Neural cell (in vitro differentiated cells): ENCODE results near the gene KCNJ16. TPM values are rescaled to one million over a fixed set of nuclear protein-coding genes. Genes with fewer than 3 reads are reported as not detected.

Experiments
- H2AFZ ChIP-seq: fragments of 200-600, 300-800 bp; sonication (generic), shearing (Covaris generic); 2 replicates; pipeline ENCODE4 v1.6.0; 2014; ENCODE audit warnings: low read depth, mild to moderate bottlenecking, antibody characterized with exemption, low read length, moderate library complexity
- H3F3A ChIP-seq: fragments of 200-600 bp; shearing (Covaris generic); 2 replicates; pipeline ENCODE4 v1.6.1; 2016; ENCODE audit warnings: mild to moderate bottlenecking, moderate library complexity, mixed read lengths, antibody characterized with exemption, low read length; ENCODE audit not compliant: insufficient read depth, poor library complexity, severe bottlenecking
- H3K27ac ChIP-seq: fragments of 200-600, 300-800 bp; sonication (generic), shearing (Covaris generic); 2 replicates; pipeline ENCODE4 v1.5.1; 2014; ENCODE audit warnings: mild to moderate bottlenecking, low read length, moderate library complexity
- H3K27me3 ChIP-seq: fragments of 300-800, 200-600 bp; sonication (generic), shearing (Covaris generic); 2 replicates; pipeline ENCODE4 v1.6.0; 2014; ENCODE audit warnings: mild to moderate bottlenecking, low read depth, low read length, moderate library complexity; ENCODE audit not compliant: insufficient read depth
- H3K36me3 ChIP-seq: fragments of 300-800, 200-600 bp; sonication (generic), shearing (Covaris generic); 2 replicates; pipeline ENCODE4 v1.5.1; 2014; ENCODE audit warnings: mild to moderate bottlenecking, antibody characterized with exemption, low read length, moderate library complexity; ENCODE audit not compliant: insufficient read depth
- H3K4me2 ChIP-seq: fragments of 300-800, 200-600 bp; sonication (generic), shearing (Covaris generic); 2 replicates; pipeline ENCODE4 v1.6.0; 2014; ENCODE audit warnings: mild to moderate bottlenecking, low read length
- H3K4me3 ChIP-seq: fragments of 300-800, 200-600 bp; sonication (generic), shearing (Covaris generic); 2 replicates; pipeline ENCODE4 v1.5.1; 2014; ENCODE audit warnings: mild to moderate bottlenecking, low read length, moderate library complexity
- H3K79me2 ChIP-seq: fragments of 200-600 bp; shearing (Covaris generic); replicated peaks from 2 replicates; pipeline ENCODE4 v1.6.0; 2014; ENCODE audit warnings: mild to moderate bottlenecking, low read length, moderate library complexity; ENCODE audit not compliant: insufficient read depth
- H3K9ac ChIP-seq: fragments of 300-800, 200-600 bp; sonication (generic), shearing (Covaris generic); 2 replicates; pipeline ENCODE4 v1.6.1; 2016; ENCODE audit warnings: mild to moderate bottlenecking, low read length, mixed read lengths
- H3K9me2 ChIP-seq: fragments of 200-600 bp; shearing (Covaris generic); 2 replicates; pipeline ENCODE4 v1.6.1; 2016; ENCODE audit warnings: mild to moderate bottlenecking, low read length, mixed read lengths; ENCODE audit not compliant: insufficient read depth
- H3K9me3 ChIP-seq: fragments of 200-600, 300-800 bp; sonication (generic), shearing (Covaris generic); 2 replicates; pipeline ENCODE4 v1.6.1; 2016; ENCODE audit warnings: mild to moderate bottlenecking, mixed run types, low read length, moderate library complexity, mixed read lengths
- H4K20me1 ChIP-seq: fragments of 200-600 bp; shearing (Covaris generic); 2 replicates; pipeline ENCODE4 v1.6.1; 2016; ENCODE audit warnings: mild to moderate bottlenecking, mixed run types; ENCODE audit not compliant: insufficient read depth
- EP300 ChIP-seq: fragments of 450-650 bp; conservative IDR thresholded peaks from 2 replicates; pipeline ENCODE4 v1.6.1; 2014; ENCODE audit warnings: antibody characterized with exemption, mild to moderate bottlenecking, moderate library complexity; ENCODE audit not compliant: poor library complexity, severe bottlenecking
- EZH2 ChIP-seq: fragments of 200-600, 300-800 bp; shearing (Covaris generic), sonication (generic); IDR thresholded peaks from 2 replicates; pipeline ENCODE4 v1.6.1; 2014; ENCODE audit warnings: antibody characterized with exemption, low read length, borderline replicate concordance, mild to moderate bottlenecking; ENCODE audit not compliant: insufficient read depth, poor library complexity, severe bottlenecking
- MXI1 ChIP-seq: fragments of 450-650 bp; conservative IDR thresholded peaks from 2 replicates; pipeline ENCODE4 v1.6.1; 2014; ENCODE audit warnings: antibody characterized with exemption, mild to moderate bottlenecking; ENCODE audit not compliant: poor library complexity, severe bottlenecking
- POLR2AphosphoS5 ChIP-seq: IDR thresholded peaks from 2 replicates; pipeline ENCODE4 v1.6.1; 2012
- RAD21 ChIP-seq: fragments of 450-650 bp; conservative IDR thresholded peaks from 2 replicates; pipeline ENCODE4 v1.6.1; 2014; ENCODE audit warnings: antibody characterized with exemption, mild to moderate bottlenecking, moderate library complexity
- SMC3 ChIP-seq: fragments of 450-650 bp; conservative IDR thresholded peaks from 2 replicates; pipeline ENCODE4 v1.6.1; 2014; ENCODE audit warnings: antibody characterized with exemption, mild to moderate bottlenecking, moderate library complexity; ENCODE audit not compliant: poor library complexity
- TAF1 ChIP-seq: IDR thresholded peaks from 2 replicates; pipeline ENCODE4 v1.6.1; 2012; ENCODE audit warnings: low read depth
- polyA minus RNA-seq: library from RNA; depleted of rRNA, polyadenylated mRNA; stranded (reverse); fragments of >200 nt; gene quantifications from 2 replicates; pipeline ENCODE4 v1.2.3, GENCODE V29; 2014
- polyA plus RNA-seq: library from polyadenylated mRNA; depleted of rRNA; stranded (reverse); fragments of >200 nt; gene quantifications from 2 replicates; pipeline ENCODE4 v1.2.3, GENCODE V29; 2014
- TF ChIP-seq, protein P1 (sequence below): IDR thresholded peaks from 2 replicates; pipeline ENCODE4 v1.6.1; 2012; ENCODE audit warnings: borderline replicate concordance
- TF ChIP-seq, protein P2 (sequence below): fragments of 450-650 bp; IDR thresholded peaks from 2 replicates; pipeline ENCODE4 v1.5.1; 2014; ENCODE audit warnings: antibody characterized with exemption, mild to moderate bottlenecking, moderate library complexity; ENCODE audit not compliant: poor library complexity, severe bottlenecking

Gene KCNJ16
- 1.5 and 1.7 TPM in 2 replicates for polyA plus RNA-seq
- polyA minus RNA-seq, result 1.5 and 1.7 TPM in 2 replicates

DNA sequence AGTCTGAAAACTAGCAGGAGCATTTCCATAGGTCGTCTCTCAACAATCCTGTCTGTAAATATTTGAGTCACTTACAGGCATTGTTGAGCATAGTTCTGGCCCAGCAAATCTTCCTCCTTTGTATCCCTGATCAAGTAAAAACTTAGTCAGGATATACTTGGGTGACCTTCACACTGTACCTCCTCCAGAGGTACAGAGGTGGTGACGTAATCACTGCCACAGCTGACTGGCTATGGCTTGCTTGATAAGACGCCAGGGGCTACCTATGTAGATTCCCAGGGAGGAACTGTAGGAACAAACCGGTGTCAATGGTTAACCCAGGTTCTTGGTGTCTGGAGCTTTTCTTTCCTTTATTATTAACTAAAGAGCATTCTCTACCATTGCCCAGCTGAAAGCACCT, at the start of gene KCNJ16:
TSS of gene KCNJ16 (plus strand) at position 270 of the 400 bp plus-strand sequence. CDS start 56,863 bp downstream, outside the sequence.
- Histone ChIP-seq H3F3A (no peaks in the 10 kb centered on the region), H2AFZ (no peak within 1 kb of the TSS), H3K79me2 (no peaks in the 10 kb centered on the region), H3K27me3 (no peaks in the 10 kb centered on the region), H3K9me3 (no peaks in the 10 kb centered on the region), H3K27ac (no peak within 1 kb of the TSS), H3K4me2 (no peak within 1 kb of the TSS), H3K9ac (no peak within 1 kb of the TSS), H4K20me1 (no peaks in the 10 kb centered on the region), H3K4me3 (no peak within 1 kb of the TSS), H3K36me3 (no peaks in the 10 kb centered on the region), H3K9me2 (no peaks in the 10 kb centered on the region)
- TF ChIP-seq MXI1 (no peak), EZH2 (no peak), SMC3 (no peak), TAF1 (no peak), EP300 (no peak), POLR2AphosphoS5 (no peak), RAD21 (no peak)
- TF ChIP-seq, protein P1, sequence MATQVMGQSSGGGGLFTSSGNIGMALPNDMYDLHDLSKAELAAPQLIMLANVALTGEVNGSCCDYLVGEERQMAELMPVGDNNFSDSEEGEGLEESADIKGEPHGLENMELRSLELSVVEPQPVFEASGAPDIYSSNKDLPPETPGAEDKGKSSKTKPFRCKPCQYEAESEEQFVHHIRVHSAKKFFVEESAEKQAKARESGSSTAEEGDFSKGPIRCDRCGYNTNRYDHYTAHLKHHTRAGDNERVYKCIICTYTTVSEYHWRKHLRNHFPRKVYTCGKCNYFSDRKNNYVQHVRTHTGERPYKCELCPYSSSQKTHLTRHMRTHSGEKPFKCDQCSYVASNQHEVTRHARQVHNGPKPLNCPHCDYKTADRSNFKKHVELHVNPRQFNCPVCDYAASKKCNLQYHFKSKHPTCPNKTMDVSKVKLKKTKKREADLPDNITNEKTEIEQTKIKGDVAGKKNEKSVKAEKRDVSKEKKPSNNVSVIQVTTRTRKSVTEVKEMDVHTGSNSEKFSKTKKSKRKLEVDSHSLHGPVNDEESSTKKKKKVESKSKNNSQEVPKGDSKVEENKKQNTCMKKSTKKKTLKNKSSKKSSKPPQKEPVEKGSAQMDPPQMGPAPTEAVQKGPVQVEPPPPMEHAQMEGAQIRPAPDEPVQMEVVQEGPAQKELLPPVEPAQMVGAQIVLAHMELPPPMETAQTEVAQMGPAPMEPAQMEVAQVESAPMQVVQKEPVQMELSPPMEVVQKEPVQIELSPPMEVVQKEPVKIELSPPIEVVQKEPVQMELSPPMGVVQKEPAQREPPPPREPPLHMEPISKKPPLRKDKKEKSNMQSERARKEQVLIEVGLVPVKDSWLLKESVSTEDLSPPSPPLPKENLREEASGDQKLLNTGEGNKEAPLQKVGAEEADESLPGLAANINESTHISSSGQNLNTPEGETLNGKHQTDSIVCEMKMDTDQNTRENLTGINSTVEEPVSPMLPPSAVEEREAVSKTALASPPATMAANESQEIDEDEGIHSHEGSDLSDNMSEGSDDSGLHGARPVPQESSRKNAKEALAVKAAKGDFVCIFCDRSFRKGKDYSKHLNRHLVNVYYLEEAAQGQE, result no peak
- TF ChIP-seq, protein P2, sequence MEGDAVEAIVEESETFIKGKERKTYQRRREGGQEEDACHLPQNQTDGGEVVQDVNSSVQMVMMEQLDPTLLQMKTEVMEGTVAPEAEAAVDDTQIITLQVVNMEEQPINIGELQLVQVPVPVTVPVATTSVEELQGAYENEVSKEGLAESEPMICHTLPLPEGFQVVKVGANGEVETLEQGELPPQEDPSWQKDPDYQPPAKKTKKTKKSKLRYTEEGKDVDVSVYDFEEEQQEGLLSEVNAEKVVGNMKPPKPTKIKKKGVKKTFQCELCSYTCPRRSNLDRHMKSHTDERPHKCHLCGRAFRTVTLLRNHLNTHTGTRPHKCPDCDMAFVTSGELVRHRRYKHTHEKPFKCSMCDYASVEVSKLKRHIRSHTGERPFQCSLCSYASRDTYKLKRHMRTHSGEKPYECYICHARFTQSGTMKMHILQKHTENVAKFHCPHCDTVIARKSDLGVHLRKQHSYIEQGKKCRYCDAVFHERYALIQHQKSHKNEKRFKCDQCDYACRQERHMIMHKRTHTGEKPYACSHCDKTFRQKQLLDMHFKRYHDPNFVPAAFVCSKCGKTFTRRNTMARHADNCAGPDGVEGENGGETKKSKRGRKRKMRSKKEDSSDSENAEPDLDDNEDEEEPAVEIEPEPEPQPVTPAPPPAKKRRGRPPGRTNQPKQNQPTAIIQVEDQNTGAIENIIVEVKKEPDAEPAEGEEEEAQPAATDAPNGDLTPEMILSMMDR, result no peak

DNA sequence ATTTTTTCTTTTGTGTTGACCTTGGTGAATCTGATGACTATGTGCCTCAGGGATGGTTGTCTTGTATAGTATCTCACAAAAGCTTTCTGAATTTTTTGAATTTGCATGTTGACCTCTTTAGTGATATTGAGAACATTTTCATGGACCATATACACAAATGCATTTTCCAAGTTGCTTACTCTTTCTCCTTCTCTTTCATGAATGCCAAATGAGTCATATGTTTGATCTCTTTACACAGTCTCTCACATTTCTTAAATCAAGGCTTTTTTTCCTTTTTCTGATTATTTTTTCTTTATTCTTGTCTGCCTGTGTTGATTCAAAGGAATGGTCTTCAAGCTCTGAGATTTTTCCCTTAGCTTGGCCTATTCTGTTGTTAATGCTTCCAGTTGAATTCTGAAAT, 46.6 kb upstream of the KCNJ16 start:
- TF ChIP-seq, protein P1, result no peak
- no peak for TF ChIP-seq TAF1
- TF ChIP-seq MXI1, result no peak
- no peak for TF ChIP-seq SMC3
- TF ChIP-seq EP300, result no peak
- TF ChIP-seq EZH2, result no peak
- TF ChIP-seq, protein P2, result no peak
- TF ChIP-seq RAD21, result no peak
- no peak for TF ChIP-seq POLR2AphosphoS5

More for the DNA sequence above, 46.6 kb upstream of the KCNJ16 start:
- Histone ChIP-seq H3K9ac (no peak overlapping the region), H2AFZ (no peak overlapping the region), H3K79me2 (no peaks in the 10 kb centered on the region), H3K9me2 (no peaks in the 10 kb centered on the region), H3K36me3 (no peaks in the 10 kb centered on the region), H4K20me1 (no peaks in the 10 kb centered on the region), H3F3A (no peaks in the 10 kb centered on the region), H3K4me2 (no peak overlapping the region), H3K9me3 (no peaks in the 10 kb centered on the region), H3K27ac (no peak overlapping the region), H3K27me3 (no peaks in the 10 kb centered on the region), H3K4me3 (no peak overlapping the region)
